ENCODE data around the gene LYST.

The LYST gene

DNA sequence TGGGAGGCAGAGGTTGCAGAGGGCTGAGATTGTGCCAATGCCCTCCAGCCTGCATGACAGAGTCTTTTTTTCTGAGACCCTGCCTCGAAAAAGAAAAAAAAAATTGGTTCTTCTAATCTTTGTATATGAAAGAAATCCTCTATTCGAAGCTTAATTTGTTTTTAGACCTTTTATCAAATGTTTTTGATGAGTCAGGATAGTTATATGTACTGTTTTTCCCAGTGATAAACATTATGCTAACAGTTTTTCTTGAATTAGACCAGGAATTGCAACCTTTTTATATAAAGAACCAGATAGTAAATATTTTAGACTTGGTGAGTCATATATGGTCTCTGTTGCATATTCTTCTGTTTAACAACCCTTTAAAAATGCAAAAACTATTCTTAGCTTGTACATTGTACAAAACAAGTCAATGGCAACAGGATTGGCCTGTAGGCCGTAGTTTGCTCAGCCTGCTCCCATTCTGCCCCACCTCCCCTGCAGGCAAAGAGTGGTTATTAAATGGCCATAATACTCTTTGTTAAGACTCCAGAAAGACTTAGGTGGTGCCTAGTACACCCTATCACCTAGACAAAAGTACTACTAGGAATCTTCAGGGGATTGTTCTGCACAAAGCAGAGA is 45.2 kb downstream of the LYST start:
- Histone ChIP-seq H3K27ac (no peak overlapping the region), H3K9me3 (ENCODE audit: control insufficient read depth, low read length) (no peaks in the 10 kb centered on the region), H2AFZ (no peak overlapping the region), H3K36me3 (ENCODE audit: control insufficient read depth, insufficient read depth, low read length) (no peaks in the 10 kb centered on the region), H3K9ac (no peak overlapping the region), H3K27me3 (ENCODE audit: control insufficient read depth, insufficient read depth, low read length) (no peaks in the 10 kb centered on the region), H3K4me1 (no peaks in the 10 kb centered on the region), H3K4me2 (ENCODE audit: low read length) (no peak overlapping the region), H3K79me2 (no peaks in the 10 kb centered on the region), H3K4me3 (ENCODE audit: low read depth, low read length) (no peak overlapping the region)
- TF ChIP-seq, protein P1, sequence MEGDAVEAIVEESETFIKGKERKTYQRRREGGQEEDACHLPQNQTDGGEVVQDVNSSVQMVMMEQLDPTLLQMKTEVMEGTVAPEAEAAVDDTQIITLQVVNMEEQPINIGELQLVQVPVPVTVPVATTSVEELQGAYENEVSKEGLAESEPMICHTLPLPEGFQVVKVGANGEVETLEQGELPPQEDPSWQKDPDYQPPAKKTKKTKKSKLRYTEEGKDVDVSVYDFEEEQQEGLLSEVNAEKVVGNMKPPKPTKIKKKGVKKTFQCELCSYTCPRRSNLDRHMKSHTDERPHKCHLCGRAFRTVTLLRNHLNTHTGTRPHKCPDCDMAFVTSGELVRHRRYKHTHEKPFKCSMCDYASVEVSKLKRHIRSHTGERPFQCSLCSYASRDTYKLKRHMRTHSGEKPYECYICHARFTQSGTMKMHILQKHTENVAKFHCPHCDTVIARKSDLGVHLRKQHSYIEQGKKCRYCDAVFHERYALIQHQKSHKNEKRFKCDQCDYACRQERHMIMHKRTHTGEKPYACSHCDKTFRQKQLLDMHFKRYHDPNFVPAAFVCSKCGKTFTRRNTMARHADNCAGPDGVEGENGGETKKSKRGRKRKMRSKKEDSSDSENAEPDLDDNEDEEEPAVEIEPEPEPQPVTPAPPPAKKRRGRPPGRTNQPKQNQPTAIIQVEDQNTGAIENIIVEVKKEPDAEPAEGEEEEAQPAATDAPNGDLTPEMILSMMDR (IDR thresholded peaks at IDR 0.05) = no peak

DNA sequence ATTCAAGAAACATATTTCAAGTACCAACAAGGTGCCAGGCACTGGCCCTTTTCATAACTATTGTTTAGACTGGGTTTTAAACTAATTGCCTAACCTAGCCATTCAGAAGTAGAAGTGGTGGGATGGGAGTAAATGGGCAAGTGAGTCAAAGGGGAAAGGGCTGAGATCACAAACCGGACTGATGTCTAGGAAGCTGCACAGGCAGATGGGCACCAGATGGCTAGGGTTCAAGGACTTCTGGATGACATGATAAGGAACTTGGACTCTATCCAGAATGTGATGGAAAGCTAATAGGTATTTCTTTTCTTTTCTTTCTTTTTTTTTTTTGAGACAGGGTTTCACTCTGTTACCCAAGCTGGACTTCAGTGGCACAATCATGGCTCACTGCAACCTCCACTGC is 46.6 kb downstream of the LYST start:
- no peaks in the 10 kb centered on the region for H3K27me3 ChIP-seq (ENCODE audit: control insufficient read depth, insufficient read depth, low read length)
- H3K36me3 ChIP-seq (ENCODE audit: control insufficient read depth, insufficient read depth, low read length) = no peaks in the 10 kb centered on the region
- H3K4me2 ChIP-seq (ENCODE audit: low read length) = no peak overlapping the region
- H3K9me3 ChIP-seq (ENCODE audit: control insufficient read depth, low read length) = no peaks in the 10 kb centered on the region
- H3K4me1 ChIP-seq = no peaks in the 10 kb centered on the region
- H2AFZ ChIP-seq = no peak overlapping the region
- H3K27ac ChIP-seq = no peak overlapping the region
- TF ChIP-seq, protein P1 (IDR thresholded peaks at IDR 0.05) = no peak
- no peaks in the 10 kb centered on the region for H3K79me2 ChIP-seq
- H3K4me3 ChIP-seq (ENCODE audit: low read depth, low read length) = no peak overlapping the region
- no peak overlapping the region for H3K9ac ChIP-seq

DNA sequence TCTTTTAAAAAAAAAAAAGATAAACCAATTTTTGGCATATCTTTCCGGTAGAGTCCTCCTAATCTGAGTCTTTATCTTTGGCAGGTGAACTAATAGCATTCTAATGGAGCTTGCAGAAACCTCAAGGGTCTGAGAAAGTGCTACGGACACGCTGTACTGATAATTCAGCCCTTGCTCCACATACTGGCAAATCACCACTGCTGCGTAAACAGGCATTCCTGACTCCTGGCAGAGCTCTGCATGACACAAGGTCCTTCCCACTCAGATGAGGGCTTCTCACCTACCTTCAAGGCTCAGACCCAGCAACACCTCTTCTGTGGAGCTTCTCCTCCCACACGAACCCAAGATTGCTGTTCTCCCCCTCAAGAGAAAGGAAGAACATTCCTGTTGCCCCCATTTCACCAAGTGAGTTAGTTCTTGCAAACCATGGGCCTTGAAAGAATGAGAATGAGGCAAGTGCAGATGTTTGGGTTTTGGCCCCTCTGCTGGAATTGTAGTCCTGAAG is 48.0 kb downstream of the LYST start:
- H3K4me3 ChIP-seq (ENCODE audit: low read depth, low read length) = no peak overlapping the region
- H3K79me2 ChIP-seq = no peaks in the 10 kb centered on the region
- H3K9ac ChIP-seq = no peak overlapping the region
- no peak overlapping the region for H2AFZ ChIP-seq
- TF ChIP-seq, protein P1 (IDR thresholded peaks at IDR 0.05) = no peak
- H3K27me3 ChIP-seq (ENCODE audit: control insufficient read depth, insufficient read depth, low read length) = no peaks in the 10 kb centered on the region
- H3K36me3 ChIP-seq (ENCODE audit: control insufficient read depth, insufficient read depth, low read length) = no peaks in the 10 kb centered on the region
- no peak overlapping the region for H3K4me2 ChIP-seq (ENCODE audit: low read length)
- H3K4me1 ChIP-seq = no peaks in the 10 kb centered on the region
- no peak overlapping the region for H3K27ac ChIP-seq
- no peaks in the 10 kb centered on the region for H3K9me3 ChIP-seq (ENCODE audit: control insufficient read depth, low read length)

DNA sequence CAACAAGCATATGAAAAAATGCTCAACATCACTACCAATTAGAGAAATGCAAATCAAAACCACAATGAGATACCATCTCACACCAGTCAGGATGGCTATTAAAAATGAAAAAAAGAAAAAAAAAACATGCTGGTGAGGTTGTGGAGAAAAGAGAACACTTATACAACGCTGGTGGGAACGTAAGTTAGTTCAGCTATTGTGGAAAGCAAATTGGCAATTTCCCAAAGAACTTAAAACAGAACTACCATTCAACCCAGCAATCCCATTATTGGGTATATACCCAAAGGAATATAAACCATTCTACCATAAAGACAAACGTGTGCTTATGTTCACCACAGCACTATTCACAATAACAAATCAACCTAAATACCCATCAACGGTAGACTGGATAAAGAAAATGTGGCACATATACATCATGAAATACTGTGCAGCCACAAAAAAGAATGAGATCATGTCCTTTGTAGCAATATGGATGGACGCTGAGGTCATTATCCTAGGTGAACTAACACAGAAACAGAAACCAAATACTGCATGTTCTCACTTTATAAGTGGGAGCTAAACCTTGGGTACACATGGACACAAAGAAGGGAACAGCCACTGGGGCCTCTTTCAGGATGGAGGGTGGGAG is 49.5 kb downstream of the LYST start:
- H3K27me3 ChIP-seq (ENCODE audit: control insufficient read depth, insufficient read depth, low read length) = no peaks in the 10 kb centered on the region
- no peak overlapping the region for H3K27ac ChIP-seq
- H3K36me3 ChIP-seq (ENCODE audit: control insufficient read depth, insufficient read depth, low read length) = no peaks in the 10 kb centered on the region
- H3K79me2 ChIP-seq = no peaks in the 10 kb centered on the region
- TF ChIP-seq, protein P1 (IDR thresholded peaks at IDR 0.05) = no peak
- no peak overlapping the region for H3K4me2 ChIP-seq (ENCODE audit: low read length)
- H3K4me3 ChIP-seq (ENCODE audit: low read depth, low read length) = no peak overlapping the region
- H3K9me3 ChIP-seq (ENCODE audit: control insufficient read depth, low read length) = no peaks in the 10 kb centered on the region
- H3K9ac ChIP-seq = no peak overlapping the region
- H2AFZ ChIP-seq = no peak overlapping the region
- no peaks in the 10 kb centered on the region for H3K4me1 ChIP-seq

All from parathyroid adenoma (tissue), 2 donors.